Neural progenitor cell (in vitro differentiated cells): Measurements from ENCODE around the gene CYP4V2.

ENCODE experiments used
- CTCF ChIP-seq: fragments of 200-600 bp; sonication (generic); IDR thresholded peaks from 2 replicates; pipeline ENCODE4 v1.5.1; 2017; ENCODE audit warnings: antibody characterized with exemption, mild to moderate bottlenecking
- EZH2 ChIP-seq: fragments of 200-600 bp; sonication (generic); IDR thresholded peaks from 2 replicates; pipeline ENCODE4 v1.6.1; 2017; ENCODE audit warnings: antibody characterized with exemption, mild to moderate bottlenecking, moderate library complexity
- EZH2phosphoT487 ChIP-seq: fragments of 200-600 bp; sonication (generic); IDR thresholded peaks from 2 replicates; pipeline ENCODE4 v1.6.1; 2017; ENCODE audit warnings: antibody characterized with exemption

DNA sequence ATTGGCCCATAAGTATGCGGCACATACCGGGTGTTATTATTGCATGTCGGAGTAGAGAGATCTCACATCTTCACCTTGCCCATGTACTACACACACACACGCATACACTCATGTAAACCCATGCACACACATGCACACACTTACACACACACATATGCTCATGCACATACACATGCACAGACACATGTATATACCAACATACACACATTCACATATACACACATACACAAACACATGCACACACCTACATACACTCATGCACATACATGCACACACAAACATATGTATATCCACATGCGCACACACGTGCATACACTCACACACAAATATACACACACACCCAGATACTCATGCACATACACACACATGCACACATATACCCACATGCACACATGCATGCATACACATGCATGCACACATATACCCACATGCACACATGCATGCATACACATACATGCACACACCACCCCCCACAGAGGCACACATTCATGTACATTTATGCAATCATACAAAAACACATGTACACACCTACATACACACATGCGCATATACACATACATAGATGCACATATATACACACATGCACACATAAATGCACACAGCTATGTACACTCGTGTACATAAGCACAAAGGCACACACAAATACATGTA lies 11.2 kb downstream of the CYP4V2 start:
- no peak for TF ChIP-seq CTCF
- no peak for TF ChIP-seq EZH2
- no peak for TF ChIP-seq EZH2phosphoT487
